ELR (cell line): ENCODE measurements around the gene ABCA12.
"Not testable (repeated sequence)": the region's sequence is repeated elsewhere in the genome, so short reads cannot be mapped to it uniquely, and the experiment has no call there.

Experiments used
- DNase-seq: peaks from one replicate; pipeline ENCODE4 v3.0.0-alpha.2; 2015; ENCODE audit warnings: low read depth

The ABCA12 gene, protein sequence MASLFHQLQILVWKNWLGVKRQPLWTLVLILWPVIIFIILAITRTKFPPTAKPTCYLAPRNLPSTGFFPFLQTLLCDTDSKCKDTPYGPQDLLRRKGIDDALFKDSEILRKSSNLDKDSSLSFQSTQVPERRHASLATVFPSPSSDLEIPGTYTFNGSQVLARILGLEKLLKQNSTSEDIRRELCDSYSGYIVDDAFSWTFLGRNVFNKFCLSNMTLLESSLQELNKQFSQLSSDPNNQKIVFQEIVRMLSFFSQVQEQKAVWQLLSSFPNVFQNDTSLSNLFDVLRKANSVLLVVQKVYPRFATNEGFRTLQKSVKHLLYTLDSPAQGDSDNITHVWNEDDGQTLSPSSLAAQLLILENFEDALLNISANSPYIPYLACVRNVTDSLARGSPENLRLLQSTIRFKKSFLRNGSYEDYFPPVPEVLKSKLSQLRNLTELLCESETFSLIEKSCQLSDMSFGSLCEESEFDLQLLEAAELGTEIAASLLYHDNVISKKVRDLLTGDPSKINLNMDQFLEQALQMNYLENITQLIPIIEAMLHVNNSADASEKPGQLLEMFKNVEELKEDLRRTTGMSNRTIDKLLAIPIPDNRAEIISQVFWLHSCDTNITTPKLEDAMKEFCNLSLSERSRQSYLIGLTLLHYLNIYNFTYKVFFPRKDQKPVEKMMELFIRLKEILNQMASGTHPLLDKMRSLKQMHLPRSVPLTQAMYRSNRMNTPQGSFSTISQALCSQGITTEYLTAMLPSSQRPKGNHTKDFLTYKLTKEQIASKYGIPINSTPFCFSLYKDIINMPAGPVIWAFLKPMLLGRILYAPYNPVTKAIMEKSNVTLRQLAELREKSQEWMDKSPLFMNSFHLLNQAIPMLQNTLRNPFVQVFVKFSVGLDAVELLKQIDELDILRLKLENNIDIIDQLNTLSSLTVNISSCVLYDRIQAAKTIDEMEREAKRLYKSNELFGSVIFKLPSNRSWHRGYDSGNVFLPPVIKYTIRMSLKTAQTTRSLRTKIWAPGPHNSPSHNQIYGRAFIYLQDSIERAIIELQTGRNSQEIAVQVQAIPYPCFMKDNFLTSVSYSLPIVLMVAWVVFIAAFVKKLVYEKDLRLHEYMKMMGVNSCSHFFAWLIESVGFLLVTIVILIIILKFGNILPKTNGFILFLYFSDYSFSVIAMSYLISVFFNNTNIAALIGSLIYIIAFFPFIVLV (N-terminal part only)

DNA sequence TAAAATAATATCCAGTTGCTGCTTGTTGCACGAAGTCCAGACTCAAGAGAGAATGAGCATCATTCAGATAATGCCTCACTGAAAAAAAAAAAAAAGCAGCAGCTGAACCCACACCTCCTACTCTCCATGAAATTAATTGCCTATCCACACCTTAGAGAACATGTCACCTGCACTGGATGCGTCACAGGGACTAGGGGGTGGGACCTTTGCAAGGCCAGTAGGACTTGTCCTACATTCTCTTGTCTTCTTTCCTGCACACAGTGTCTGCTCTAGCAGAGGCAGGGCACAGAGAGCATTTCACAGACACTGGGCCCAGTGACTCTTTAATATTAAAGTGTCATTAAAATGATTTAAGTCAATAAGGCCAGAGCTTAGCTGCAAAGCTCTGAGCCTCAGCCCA is at the start of gene ABCA12:
TSS of gene ABCA12 (minus strand) at position 148 of the 400 bp plus-strand sequence. CDS start 418 bp downstream, outside the sequence.
- DNase-seq, result no peak

DNA sequence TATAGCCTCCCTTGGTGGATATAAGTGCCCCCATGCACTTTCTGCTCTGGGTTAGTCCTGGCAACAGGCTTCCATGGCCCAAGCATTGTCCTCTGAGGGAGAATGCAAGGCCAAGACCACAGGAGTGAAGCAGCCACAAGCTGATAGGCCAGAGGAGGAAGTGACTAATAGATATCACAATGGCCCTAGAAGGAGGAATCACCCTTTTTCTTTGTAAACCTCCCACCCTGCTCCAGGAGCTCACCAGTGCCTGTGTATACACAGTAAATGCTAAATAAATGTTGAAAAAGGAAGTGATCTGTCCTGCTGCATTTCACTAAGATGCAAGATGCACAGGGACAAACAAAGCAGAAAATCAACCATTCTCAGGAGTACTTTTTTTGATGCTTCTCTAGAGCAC is 49.7 kb upstream of the ABCA12 start:
- DNase-seq, result peak; percentile 21

DNA sequence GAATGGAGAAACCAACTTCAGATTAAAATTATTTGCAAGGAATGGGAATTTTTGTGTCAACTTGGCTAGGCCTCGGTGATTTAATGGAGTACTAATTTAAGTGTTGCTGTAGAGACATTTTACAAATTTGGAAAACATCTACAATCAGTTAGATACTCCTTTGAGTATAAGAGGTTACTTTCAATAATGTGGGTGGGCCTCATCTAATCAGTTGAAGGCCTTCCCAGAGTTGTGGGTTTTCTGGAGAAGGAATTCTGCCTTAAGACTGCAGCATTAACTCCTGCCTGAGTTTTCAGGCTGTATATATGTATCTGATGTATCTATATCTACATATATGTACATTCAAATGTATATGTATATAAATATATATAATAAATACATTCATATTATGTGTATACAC is 47.6 kb upstream of the ABCA12 start:
- no peak for DNase-seq

DNA sequence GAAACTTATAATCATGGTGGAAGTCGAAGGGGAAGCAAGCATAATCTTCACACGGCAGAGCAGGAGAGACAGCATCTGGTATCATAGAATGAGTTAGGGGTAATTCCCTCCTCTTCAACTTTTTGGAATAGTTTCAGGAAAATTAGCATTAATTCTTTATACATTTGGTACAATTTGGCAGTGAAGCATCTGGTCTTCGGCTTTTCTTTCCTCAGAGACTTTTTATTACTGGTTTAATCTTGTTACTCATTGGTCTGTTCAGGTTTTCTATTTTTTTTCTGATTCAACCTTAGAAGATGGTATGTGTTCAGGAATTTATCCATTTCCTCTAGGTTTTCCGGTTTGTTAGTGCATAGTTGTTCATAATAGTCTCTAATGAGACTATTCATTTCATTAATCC is 39.7 kb upstream of the ABCA12 start:
- DNase-seq, result no peak

DNA sequence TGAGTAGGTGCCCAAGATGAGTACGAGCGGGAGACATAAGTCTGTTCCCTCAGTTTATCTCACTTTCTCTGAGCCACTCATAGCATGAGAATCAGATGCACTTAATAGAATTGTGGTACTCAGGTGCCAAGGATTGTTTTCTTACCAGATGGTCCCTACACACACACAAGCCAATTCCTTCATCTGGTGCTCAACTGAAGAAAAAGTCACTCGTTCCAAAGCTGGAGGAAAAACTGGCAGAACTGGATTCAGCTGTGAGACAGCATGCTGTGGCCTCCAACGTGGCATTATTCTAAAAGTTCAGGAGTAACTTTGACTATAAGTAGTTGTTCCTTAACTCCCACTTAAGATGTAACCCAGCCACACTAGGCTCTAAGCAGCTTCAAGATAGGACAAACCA is 33.4 kb upstream of the ABCA12 start:
- DNase-seq, result no peak

DNA sequence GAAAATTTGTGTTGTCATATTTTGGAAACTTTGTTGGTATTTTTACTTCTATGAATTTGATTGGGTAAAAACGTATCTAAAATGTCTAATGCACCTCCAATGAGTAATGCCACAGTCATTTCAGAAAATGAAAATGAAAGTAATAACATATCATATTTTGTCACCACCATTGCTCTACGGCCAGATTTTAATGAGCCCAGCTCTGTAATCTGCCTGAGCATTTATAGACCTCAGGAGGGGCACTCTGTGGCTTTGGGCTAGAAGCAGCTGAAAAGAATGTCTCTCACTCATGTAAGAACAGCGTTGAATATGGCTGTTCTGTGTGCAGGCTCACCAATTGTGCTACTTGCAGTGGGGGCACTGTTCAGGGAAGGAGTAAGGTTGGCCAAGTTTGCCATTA is 32.7 kb upstream of the ABCA12 start:
- peak; percentile 52 for DNase-seq

DNA sequence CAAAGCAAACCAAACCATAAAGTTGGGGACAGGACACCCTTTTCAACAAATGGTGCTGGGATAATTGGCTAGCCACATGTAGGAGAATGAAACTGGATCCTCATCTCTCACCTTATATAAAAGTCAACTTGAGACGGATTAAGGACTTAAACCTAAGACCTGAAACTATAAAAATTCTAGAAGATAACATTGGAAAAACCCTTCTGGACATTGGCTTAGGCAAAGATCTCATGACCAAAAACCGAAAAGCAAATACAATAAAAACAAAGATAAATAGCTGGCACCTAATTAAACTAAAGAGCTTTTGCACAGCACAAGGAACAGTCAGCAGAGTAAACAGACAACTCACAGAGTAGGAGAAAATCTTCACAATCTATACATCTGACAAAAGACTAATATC is 28.1 kb upstream of the ABCA12 start:
- DNase-seq, result not testable (repeated sequence)

DNA sequence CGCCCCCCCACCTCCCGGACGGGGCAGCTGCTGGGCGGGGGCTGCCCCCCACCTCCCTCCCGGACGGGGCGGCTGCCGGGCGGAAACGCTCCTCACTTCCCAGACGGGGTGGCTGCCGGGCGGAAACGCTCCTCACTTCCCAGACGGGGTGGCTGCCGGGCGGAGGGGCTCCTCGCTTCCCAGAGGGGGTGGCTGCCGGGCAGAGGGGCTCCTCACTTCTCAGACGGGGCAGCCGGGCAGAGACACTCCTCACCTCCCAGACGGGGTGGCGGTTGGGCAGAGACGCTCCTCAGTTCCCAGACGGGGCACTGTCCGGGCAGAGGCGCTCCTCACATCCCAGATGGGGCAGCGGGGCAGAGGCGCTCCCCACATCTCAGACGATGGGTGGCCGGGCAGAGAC is 24.9 kb upstream of the ABCA12 start:
- DNase-seq, result not testable (repeated sequence)

DNA sequence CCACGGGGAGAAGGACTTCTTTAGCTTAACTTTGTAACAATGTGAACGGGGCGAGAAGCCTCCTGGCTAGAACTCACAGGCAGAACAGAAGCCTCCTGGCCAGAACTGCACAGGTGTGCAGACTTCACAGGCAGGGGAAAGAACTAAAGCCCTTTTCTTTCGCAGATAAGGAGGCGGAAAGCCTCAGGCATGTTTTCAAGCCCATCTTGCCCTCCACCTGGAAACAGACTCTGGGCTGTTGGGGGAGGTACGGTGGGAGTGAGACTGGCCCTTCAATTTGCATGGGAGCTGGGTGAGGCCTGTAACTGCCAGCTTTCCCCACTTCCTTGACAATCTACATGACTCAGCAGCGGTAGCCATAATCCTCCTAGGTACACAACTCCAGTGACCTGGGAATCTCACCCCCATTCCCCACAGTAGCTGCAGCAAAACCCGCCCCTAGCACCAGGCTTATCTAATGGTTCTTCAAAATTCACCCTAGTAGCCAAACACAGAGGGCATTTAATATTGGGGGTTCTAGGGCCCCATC is 22.9 kb upstream of the ABCA12 start:
- DNase-seq, result no peak

DNA sequence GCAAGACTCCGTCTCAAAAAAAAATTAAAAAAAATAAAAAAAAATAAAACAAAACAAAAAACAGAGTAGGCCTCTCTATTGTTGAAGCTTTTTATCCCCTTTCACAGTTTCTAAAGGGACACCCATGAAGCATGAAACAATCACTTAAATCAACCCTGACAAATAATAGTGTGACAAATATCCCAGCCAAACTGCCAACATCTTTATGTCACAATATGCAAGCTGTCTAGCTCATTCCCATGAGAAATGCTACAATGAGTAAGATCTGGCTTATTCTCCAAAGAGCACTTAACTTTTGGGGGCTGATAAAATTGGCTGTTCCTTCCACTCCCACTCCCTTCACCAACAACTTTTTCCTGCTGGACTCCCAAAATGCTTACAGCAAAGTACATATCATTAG is 21.7 kb upstream of the ABCA12 start:
- DNase-seq, result no peak

DNA sequence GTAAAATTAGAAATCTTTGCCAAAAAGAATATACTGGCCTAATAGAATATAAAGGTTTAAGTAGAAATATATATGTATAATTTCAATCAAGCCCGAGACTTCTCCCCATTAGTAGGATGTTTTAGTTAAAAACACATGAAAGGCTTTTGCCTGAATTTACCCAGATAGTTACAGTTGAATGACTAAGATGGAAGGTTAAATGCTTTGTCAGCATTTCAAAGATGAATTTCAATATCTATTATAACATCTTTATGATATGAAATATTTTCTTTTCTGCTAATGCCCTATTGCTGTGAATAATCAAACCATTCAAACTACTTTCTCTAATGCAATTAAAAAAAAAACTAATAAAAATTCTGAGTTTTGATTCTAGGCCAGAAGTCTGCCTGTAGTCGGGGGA is 18.0 kb upstream of the ABCA12 start:
- no peak for DNase-seq

DNA sequence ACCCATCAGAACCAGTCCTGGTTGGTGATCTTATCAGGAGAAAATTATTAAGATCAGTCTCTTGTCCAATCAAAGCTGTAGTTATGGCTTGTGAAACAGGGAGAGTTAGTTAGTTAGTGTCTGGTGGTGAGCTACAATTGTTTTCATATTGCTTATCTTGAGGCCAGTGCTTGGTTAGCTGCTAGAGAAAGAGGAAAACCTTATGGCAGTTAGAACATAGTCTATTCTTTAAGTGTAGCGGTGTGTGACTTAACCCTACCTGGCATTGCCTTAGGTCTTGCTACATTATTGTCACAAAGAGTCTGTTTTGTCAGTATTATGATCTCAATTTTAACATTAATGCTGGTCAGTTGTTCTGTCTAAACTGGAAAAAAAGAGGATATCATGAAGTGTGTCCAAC is 11.5 kb upstream of the ABCA12 start:
- no peak for DNase-seq

DNA sequence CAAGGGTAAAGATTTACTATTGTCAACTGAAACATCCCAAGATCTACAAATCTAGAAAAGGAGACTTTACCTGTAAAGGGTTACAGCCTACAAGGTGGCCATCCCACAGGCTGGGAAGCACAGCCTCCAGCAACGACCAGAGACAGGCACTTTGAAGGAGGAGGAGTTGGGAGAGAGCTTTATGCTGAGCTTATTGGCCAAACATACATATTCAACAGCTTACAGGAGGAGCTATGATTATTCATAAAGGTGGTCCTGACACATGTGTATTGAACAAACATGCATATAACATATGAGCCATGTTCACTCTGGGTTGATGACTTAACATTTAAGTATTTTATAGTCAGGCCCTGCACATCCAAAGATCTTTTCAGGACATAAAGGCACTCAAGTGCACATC is 11.1 kb upstream of the ABCA12 start:
- no peak for DNase-seq

DNA sequence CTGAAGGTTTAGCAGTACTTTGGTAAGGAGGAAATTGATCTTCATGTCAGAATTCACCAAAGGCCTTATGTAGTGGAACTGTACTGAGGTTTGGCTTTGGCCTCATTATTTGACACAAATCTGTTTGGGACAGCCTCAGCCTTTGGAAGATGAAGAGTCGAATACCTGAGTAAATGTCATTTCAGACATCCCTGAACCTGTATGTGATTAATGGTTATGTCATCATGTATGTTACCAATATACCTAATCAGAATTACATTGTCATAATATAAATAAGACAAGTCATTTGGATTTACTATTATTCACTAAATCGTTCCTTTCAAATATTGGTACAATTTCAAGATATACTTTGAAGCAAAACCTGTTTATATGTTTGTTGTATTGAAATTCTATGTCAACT is 10.6 kb upstream of the ABCA12 start:
- DNase-seq, result no peak

DNA sequence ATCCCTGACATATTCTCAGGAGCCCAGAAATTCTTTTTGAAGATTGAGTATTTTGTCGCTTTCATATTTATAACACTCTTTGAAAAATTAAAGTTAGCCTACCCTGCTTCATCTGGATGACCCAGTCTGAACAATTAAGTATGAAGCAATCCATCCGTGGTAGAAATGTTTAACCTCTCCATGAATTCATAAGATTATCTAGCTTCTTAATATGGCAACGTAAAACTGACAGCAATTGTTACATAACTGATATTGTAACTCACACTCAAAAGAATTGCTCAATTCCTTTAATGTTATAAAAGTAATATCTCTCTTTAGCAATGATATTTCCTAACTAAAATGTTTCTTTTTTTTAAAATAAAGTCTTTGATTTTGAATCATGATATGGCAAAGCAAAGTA is 7.2 kb upstream of the ABCA12 start:
- DNase-seq, result no peak

DNA sequence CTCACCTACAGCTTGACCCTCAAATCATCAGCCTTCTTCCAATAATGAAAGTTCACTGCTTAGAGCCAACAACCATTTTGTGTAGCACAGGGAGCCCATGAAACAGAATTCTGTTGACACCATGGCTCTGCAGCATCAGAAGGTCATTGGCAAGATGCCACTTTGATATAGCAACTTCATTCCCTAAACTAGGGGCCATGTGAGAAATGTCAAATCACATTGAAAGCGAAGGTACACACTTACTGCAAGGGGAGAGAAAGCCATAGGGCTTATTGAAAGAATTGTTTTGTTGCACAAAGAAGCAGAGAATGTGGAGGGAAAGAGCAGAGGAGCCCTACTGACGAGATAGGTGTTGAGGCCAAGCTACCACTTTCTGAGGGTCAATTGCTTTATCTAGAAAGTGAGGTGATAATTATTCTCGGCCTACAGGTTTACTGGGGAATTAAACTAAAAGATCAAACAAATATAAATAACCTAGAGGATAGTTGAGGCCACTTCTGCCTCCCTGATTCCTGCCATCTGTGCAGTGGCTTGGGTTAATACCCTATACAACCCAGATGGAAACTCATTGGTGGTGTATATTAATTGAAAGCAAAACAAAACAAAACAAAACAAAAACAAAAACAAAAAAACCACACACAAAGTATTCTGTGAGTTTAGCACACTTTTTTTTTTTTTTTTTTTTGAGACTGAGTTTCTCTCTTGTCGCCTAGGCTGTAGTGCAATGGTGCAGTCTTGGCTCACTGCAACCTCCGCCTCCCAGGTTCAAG is 5.9 kb upstream of the ABCA12 start:
- no peak for DNase-seq

DNA sequence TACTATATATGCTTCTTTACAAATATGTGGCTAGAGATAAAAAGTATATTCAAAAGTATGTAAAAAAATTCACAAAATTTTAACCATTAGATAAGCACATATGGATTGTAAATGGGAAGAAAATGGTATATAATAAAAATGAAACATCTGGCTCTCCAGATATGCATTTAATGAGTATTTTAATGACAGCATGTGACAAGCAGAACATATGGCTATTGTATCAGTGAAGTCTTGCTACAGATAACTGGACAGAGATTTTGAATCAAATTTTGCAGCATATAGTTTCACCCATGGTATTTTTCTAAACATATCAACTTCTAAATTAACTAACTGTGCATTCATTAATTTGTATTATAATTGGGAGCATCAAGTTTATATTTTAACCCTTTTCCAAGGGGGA is 5.0 kb upstream of the ABCA12 start:
- DNase-seq, result no peak

DNA sequence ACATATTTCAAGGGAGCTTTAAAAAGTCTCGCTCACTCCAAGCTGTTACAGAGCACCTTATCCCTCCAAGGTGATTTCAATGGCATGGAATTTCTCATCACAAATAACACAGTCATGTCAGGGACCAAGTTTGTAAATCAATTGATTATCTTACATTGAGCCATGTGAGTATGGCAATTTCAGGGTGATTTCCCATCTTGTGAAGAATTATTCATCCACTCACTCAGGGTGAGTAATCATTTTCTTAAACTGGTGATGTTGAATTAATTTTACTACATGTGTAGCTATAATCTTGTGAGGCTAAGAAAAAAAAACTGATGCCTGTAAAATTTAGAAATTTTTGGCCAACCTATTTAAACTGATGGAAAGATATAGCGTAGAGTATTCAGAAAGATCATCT is 3.3 kb upstream of the ABCA12 start:
- DNase-seq, result peak; percentile 30

DNA sequence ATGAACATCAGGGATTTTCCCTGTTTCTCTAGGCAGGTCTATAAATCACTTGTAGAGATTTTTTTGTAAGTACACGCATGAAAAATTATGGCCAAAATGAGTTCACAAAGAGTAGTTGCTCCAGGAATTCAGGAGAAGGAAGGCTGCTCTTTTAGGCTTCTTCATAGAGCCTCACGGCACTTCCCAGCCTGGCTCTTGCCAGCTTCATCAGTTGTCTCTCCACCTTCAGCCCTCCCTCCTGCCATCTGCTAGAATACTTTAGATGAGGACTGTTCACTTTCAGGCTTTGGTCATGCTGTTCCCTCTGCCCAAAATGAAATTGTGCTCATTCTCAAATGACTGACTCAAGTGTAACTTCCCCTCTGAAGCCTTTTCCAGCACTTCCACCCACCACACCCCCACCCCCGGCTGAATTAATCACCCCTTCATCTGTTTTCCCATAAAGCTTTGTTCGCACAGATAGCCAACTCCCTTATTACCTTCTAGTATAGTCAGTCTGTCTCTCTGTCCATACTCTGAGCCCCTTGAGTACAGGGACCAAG is 1.8 kb upstream of the ABCA12 start:
- no peak for DNase-seq

DNA sequence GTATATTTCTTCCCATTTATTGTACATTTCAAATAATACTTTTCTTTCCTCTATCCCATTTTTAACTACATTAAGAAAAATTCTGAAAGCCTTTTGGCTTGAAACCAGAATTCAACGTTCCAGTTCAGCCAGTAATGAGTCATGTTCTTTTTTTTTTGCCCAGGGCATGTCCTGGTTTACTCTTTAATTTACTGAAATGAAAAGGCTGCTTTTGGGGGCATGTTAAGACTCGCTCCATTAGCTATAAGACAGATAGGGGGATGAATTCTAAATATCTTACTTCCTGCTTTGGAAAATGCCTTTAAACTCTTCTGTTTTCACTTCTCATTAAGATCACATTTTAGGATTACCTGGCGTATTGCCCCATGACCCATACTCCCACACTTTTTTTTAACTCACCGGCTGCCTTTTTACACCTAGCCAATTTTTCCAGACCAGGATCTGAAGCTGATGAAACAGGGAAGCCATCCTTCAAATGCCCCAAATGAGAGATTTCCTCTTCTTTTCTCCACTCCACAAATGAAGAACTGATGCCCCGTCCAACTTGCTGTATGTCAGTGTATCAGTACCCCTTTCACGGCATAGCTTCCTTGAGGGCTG is 585 bp downstream of the ABCA12 start:
- peak; percentile 74 for DNase-seq

DNA sequence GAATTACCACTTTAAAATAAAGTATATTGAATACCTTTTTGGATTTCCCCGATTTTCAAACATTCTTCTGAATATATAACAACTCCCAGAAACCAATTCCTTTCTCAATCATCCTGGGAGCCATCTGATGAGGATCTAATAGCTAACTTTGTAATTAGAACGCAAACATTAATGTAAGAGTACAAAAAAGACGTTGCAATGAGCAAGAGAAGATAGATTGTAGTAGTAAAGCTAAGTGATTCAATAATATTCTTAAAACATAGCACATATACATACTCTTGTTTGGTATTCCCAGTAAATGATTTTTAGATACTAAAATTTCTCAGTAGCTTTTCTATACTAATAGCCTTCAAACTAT is 1.1 kb downstream of the ABCA12 start:
- DNase-seq, result no peak
